DMS 273 (cell line): ENCODE results near the gene DIPK1B.
A peak's percentile ranks its signal among the peaks of the same experiment; 100 is the strongest.
"Not testable (repeated sequence)": the region's sequence is repeated elsewhere in the genome, so short reads cannot be mapped to it uniquely, and the experiment has no call there.

Experiments used
- DNase-seq: peaks from one replicate; lab custom pipeline; 2025; ENCODE audit not compliant: unreplicated experiment; lab: John Stamatoyannopoulos, UW

DIPK1B gene

DNA sequence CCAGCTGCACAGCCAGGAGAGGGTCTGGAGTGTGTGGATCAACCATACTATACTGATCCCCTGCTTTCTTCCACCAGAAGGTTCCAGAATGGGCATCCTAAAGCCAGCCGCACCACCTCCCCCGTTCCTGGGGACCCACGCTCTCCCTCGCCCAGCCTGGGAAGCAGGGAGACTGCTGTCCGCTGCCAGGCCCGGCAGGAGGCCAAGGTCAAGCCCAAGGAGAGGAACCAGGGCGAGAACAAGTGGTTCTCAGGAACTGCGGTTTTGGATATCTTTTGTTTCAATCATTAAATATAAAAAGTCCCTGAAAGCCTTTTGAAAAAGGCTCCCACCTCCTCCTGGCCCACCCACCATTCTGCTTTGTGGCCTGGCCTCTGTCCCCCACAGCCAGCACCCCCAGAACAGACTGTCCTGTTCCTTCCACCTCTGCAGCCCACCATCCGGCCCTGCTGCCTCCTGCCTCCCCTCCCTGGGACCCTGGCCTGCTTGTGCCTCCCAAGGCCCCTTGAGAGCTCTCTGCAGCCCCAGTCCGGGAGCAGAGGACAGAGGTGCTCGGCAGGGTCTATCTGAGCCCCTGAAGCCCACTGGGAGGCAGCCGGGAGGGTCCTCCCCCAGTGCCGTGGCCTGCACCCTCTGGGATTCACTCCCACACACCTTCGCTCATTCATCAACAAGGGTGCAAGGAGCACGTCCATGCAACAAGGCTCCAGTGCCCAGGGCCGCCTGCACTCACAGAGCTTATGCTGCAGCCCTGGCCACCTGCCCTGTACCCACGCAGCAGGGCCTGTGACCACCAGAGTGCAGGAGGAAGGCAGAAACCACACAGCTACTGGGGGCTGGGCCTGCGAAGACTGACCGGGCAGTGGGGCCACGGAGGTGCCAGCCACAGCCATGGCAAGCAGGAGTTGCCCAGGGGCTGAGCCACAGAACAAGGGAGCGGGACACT lies 36.6 kb downstream of the DIPK1B start:
- no peak for DNase-seq

- no peak for DNase-seq
Observed at GRCh38 chr9:136750526-136750925, 38.2 kb downstream of the DIPK1B start.

GRCh38 chr9:136751244-136751643 lies 38.9 kb downstream of the DIPK1B start:
- DNase-seq: no peak

GRCh38 chr9:136751814-136752213 lies 39.4 kb downstream of the DIPK1B start:
- no peak for DNase-seq

DNA sequence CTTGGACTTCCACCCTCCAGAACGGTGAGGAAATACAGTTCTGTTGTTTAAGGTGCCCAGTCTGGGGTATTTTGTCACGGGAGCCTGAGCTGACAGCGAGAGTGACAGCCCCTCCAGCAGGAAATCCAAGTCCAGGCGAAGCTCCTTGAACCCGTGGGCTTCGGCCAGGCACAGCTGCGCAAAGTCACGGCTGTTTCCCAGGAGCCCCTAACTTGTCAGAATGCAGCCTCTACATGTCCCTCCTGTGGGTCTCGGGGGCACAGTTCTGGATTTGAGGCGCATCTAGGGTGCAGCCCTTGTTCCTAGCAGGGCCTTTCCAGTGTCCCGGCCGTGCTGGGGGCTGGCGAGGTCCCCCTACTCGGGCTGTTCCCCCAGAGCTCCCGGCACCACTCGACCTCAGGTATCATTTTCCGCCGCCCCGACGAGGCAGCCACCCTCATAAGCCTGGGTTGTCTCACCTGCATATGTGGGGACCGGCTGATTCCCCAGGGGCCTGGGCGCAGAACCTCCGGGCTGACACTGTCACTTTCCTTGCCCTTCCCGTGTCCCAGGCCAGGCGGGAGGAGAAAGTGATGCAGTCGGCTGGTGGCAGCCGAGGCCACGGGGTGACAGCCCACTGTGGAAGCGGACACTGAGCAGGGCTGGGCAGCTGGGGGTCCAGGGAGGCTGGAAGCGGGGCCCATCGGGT lies 41.1 kb downstream of the DIPK1B start:
- no peak for DNase-seq

DNA sequence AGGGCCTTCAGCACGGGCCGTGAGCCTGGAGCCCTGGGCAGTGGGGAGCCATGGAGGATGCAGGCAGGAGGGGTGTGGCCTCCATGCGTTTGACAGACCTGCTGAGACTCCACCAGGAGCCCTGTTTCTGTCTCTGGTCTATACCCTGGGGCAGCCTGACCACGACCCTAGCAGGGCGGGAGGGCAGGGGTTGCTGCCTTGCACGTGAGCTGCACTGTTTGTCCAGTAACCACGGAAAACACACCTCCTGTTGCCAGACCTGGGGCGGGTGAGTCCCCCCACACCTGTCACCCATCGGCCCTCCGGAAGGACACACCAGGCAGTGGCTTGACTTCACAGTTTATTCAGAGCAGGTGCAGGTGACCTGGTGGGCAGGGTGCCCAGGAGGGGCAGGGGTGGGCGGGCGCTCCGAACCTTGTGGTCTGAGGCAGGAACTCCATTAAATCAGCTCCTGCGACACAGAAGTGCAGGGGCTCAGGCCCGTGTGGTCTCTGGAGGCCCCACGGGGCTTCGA lies 41.7 kb downstream of the DIPK1B start:
- no peak for DNase-seq

GRCh38 chr9:136754626-136755301 lies 42.4 kb downstream of the DIPK1B start:
- DNase-seq: no peak

- DNase-seq: not testable (repeated sequence)
Observed at GRCh38 chr9:136755302-136756133, 43.1 kb downstream of the DIPK1B start.

- no peak for DNase-seq
Observed at GRCh38 chr9:136756134-136756438, 43.7 kb downstream of the DIPK1B start.

DNA sequence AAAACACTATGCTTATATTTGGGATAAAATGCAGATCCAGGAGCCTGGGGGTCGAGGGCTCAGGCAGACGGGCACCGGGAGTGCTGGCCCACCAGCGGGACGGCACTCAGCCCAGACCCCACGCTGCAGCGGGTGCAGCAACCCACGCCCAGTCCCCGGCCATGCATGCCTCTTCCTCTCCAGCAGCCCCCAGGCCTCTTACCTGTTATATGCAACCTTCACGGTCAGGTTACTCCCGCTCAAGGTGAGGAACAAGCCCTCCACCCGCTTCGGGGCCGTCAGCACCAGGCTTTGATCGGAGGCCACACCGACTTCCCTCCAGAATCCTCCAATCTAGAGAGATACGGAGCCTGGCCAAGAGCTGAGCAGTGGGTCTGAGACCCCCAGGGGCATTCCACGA lies 44.5 kb downstream of the DIPK1B start:
- DNase-seq: no peak

- no peak for DNase-seq
Observed at GRCh38 chr9:136757328-136757727, 45.0 kb downstream of the DIPK1B start.

DNA sequence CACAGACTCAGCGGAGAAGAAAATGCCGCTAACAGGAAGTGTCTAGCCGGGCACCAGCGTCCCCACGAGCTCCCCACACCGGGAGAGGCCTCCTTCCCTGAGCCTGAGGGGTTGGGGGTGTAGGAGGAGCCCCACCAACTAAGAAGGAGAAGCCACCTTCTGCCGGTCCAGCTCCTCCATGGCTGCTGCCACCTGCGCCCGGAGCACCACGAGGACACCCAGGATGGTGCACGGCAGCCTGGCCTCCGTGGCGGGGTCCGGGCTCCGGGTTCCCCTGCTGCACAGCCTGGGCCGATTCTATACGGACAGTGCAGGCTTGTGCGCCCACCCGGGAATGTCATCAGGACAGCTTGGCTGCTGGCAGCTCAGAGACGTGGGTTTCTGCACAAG lies 45.4 kb downstream of the DIPK1B start:
- DNase-seq: no peak

DNA sequence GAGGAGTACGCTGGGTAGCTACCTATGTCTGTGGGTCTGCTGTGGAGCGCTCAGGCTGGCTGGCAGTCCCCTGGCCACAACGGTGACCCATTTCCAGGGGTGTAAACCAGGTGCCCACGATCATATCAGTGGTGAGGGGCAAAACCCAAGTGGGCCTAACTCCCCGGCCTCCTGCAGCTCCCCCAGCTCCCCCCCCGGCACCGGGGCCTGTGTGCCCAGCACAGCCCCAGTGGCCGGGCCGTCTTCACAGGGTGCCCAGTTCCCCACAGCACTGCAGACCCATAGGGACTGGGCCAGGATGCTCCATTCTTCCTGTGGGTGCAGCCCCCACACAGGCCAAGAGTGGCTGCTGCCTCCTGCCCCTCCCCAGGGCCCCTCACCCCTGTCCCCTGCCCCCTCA lies 46.6 kb downstream of the DIPK1B start:
- DNase-seq: no peak

- no peak for DNase-seq
Observed at GRCh38 chr9:136759436-136760325, 47.3 kb downstream of the DIPK1B start.

DNA sequence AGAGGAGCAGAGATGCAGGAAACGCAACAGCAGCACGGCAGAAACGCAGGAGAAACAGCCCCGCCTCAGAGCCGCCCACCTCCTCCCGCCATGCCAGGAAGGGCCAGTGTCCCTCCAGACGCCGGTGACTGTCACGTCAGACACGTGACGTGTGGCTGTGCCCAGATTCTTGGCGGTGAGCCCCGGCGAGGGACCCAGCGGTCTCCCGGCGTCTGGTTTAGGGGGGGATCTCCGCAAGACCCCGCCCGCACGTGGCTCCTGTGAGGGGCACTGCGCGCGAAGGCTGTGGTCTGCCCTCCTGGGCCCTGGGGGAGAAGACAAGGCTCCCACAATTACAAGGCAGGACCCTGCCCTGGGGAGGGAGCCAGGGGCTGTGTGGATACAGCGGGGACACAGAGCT lies 48.1 kb downstream of the DIPK1B start:
- DNase-seq: no peak

DNA sequence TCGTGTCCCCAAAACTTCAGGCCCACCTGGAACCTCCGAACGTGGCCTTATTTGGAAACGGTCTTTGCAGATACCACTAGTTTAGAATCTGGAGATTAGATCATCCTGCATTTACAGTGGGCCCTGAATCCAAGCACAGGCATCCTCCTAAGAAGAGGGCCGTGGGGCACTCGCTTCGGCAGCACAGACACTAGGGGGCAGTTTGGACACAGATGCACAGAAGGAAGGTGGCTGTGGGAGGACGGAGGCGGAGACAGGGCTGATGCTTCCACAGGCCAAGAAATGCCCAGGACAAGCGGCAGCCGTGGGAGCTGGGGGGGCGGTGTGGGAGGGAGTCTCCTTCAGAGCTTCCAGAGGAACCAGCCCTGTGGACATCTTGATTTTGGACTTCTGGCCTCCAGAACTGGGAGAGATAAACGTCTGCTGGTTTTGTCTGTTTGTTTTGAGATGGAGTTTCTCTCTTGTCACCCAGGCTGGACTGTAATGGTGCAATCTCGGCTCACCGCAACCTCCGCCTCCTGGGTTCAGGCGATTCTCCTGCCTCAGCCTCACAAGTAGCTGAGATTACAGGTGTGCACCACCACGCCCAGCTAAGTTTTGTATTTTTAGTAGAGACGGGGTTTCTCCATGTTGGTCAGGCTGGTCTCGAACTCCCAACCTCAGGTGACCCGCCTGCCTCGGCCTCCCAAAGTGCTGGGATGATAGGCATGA lies 48.6 kb downstream of the DIPK1B start:
- peak; percentile 80 for DNase-seq

- DNase-seq: no peak
Observed at GRCh38 chr9:136761545-136761981, 49.2 kb downstream of the DIPK1B start.

DNA sequence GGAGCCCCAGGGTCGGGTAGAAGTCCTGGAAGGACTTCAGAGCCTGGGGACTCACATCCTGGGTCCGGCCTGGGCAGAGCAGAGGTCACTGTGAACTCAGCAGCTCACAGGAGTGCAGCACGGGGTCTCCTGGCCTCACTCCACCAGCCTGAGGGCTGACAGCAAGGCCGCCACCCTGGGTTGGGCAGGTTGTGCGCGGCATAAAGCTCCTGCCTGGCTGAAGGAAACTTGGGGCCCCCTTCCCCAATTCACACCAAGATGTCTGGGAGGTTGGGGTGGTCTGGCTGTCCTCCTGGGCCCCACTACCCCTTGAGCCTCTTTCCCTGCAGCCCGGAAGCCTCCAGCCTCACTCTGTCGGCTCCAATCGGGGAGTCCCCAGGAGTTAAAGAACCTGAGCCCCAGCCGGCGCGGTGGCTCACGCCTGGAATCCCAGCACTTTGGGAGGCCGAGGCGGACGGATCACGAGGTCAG lies 49.9 kb downstream of the DIPK1B start:
- DNase-seq: no peak
